OCI-LY7 (cell line): Measurements from ENCODE around the gene APPL2. TPM values are rescaled to one million over a fixed set of nuclear protein-coding genes. Genes with fewer than 3 reads are reported as not detected.

Source experiments
- BruUV-seq: library from RNA; stranded (reverse); fragments of 400-500 nt; replicated peaks from 2 replicates; lab custom pipeline; 2021; lab: Mats Ljungman, UMichigan
- CTCF ChIA-PET: fragments of 300-600 bp; sonication (Branson Sonifier 250); formaldehyde crosslinking; loops from one replicate; lab custom pipeline; 2022; ENCODE audit warnings: antibody characterized with exemption; ENCODE audit not compliant: unreplicated experiment; lab: Charles Lee
- POLR2A ChIA-PET: fragments of 300-600 bp; sonication (Branson Sonifier 250); formaldehyde crosslinking; loops from one replicate; lab custom pipeline; 2022; ENCODE audit warnings: antibody characterized with exemption; lab: Charles Lee
- DNase-seq: peaks from one replicate; pipeline ENCODE4 v3.0.0-alpha.2; 2015; ENCODE audit warnings: low spot score
- H2AFZ ChIP-seq: fragments of 200-600 bp; sonication (generic), shearing (Covaris generic); 2 replicates; pipeline ENCODE4 v1.6.1; 2014; ENCODE audit warnings: mild to moderate bottlenecking, antibody characterized with exemption, low read length, moderate library complexity
- H3K27ac ChIP-seq: fragments of 200-600 bp; sonication (generic); 2 replicates; pipeline ENCODE4 v1.5.1; 2014; ENCODE audit warnings: mixed run types, low read depth, mild to moderate bottlenecking, moderate library complexity, low read length, inconsistent platforms; ENCODE audit not compliant: poor library complexity, severe bottlenecking
- H3K36me3 ChIP-seq: fragments of 200-600 bp; sonication (generic); 2 replicates; pipeline ENCODE4 v1.6.1; 2014; ENCODE audit warnings: mild to moderate bottlenecking, antibody characterized with exemption, low read length, moderate library complexity, mixed read lengths; ENCODE audit not compliant: insufficient read depth
- H3K4me1 ChIP-seq: fragments of 200-600 bp; sonication (generic); 2 replicates; pipeline ENCODE4 v1.5.1; 2014; ENCODE audit warnings: mild to moderate bottlenecking, low read length; ENCODE audit not compliant: insufficient read depth, poor library complexity, severe bottlenecking
- H3K4me2 ChIP-seq: fragments of 200-600 bp; sonication (generic); 2 replicates; pipeline ENCODE4 v1.6.1; 2014; ENCODE audit warnings: mild to moderate bottlenecking, low read length
- H3K4me3 ChIP-seq: fragments of 200-600 bp; sonication (generic); 2 replicates; pipeline ENCODE4 v1.5.1; 2014; ENCODE audit warnings: mild to moderate bottlenecking, low read depth, low read length; ENCODE audit not compliant: poor library complexity, severe bottlenecking
- H3K79me2 ChIP-seq: fragments of 200-600 bp; sonication (generic); 2 replicates; pipeline ENCODE4 v1.6.1; 2016; ENCODE audit warnings: low read depth, mild to moderate bottlenecking, low read length, moderate library complexity, mixed read lengths; ENCODE audit not compliant: insufficient read depth
- H3K9me2 ChIP-seq: fragments of 200-600 bp; sonication (generic); 2 replicates; pipeline ENCODE4 v1.6.1; 2016; ENCODE audit warnings: mild to moderate bottlenecking, low read length, mixed read lengths; ENCODE audit not compliant: insufficient read depth
- H3K9me3 ChIP-seq: fragments of 200-600 bp; sonication (generic); 2 replicates; pipeline ENCODE4 v1.6.1; 2014; ENCODE audit warnings: mild to moderate bottlenecking, mixed run types, low read length, mixed read lengths
- H4K20me1 ChIP-seq: fragments of 200-600 bp; sonication (generic); 2 replicates; pipeline ENCODE4 v1.6.1; 2014; ENCODE audit warnings: mild to moderate bottlenecking, antibody characterized with exemption, low read length, moderate library complexity, mixed read lengths; ENCODE audit not compliant: insufficient read depth
- CTCF ChIP-seq: fragments of 200-600 bp; sonication (generic); conservative IDR thresholded peaks from 2 replicates; pipeline ENCODE4 v1.5.1; 2014; ENCODE audit warnings: mild to moderate bottlenecking, antibody characterized with exemption, low read length, moderate library complexity, mixed read lengths
- EZH2phosphoT487 ChIP-seq: fragments of 200-600 bp; sonication (generic); IDR thresholded peaks from 2 replicates; pipeline ENCODE4 v1.6.1; 2018; ENCODE audit warnings: low read depth, borderline replicate concordance, mild to moderate bottlenecking, mixed run types, antibody characterized with exemption, low read length, moderate library complexity, mixed read lengths
- intact Hi-C: fragments of 100-400 bp; cut with micrococcal nuclease; formaldehyde crosslinking; loops from one replicate; pipeline ENCODE4 v1.10.0; 2022; ENCODE audit not compliant: unreplicated experiment
- total RNA-seq, 2 experiments: library from RNA; depleted of rRNA in 1 of 2; stranded (reverse); fragments of >200 nt in 1 of 2; shearing (Covaris generic) in 1 of 2; gene quantifications; 2 replicates each; pipeline ENCODE4 v1.2.3, GENCODE V29; 2014 to 2022

Gene APPL2
- total RNA-seq, 2 experiments from 2014 or later: 18.8 to 29.1 TPM

GRCh38 chr12:105233041-105233905 is 2.7 kb downstream of the APPL2 start:
- Histone ChIP-seq H3K9me3 (no peaks in the 10 kb centered on the region), H3K27ac (no peak overlapping the region), H3K4me1 (peaks cover 26% of the 10 kb centered on the region), H3K4me2 (peak overlapping the region; percentile 89; the same call in 1 of the 2 replicates), H3K4me3 (no peak overlapping the region), H4K20me1 (no peaks in the 10 kb centered on the region), H3K79me2 (peaks cover 13% of the 10 kb centered on the region; the same call in 1 of the 2 replicates), H3K36me3 (peaks cover 16% of the 10 kb centered on the region), H3K9me2 (no peaks in the 10 kb centered on the region), H2AFZ (no peak overlapping the region)
- POLR2A ChIA-PET: interaction anchor here (0.5 to 1.1 kb wide), 2 partner anchors 696 to 1050 kb away, joined by 3 read pairs; no protein-coding TSS in a partner anchor
- BruUV-seq: no TSS peak
- no peak for DNase-seq
- intact Hi-C loops: no loop called here
- CTCF ChIA-PET: no interaction called here
- TF ChIP-seq CTCF (no peak), EZH2phosphoT487 (no peak)

GRCh38 chr12:105231396-105231795 is 4.6 kb downstream of the APPL2 start:
- no peak for DNase-seq
- POLR2A ChIA-PET: interaction anchor here (0.5 to 0.6 kb wide), 2 partner anchors 199 to 1004 kb away, joined by 4 to 7 read pairs; no protein-coding TSS in a partner anchor

More at GRCh38 chr12:105231396-105231795, 4.6 kb downstream of the APPL2 start:
- Histone ChIP-seq H3K4me3 (no peak overlapping the region), H3K4me2 (no peak overlapping the region), H3K36me3 (peaks cover 29% of the 10 kb centered on the region), H3K79me2 (peaks cover 13% of the 10 kb centered on the region; the same call in 1 of the 2 replicates), H4K20me1 (no peaks in the 10 kb centered on the region), H3K27ac (no peak overlapping the region), H2AFZ (no peak overlapping the region), H3K9me3 (no peaks in the 10 kb centered on the region), H3K4me1 (peaks cover 23% of the 10 kb centered on the region), H3K9me2 (no peaks in the 10 kb centered on the region)
- TF ChIP-seq CTCF (no peak), EZH2phosphoT487 (no peak)
- CTCF ChIA-PET: no interaction called here
- no TSS peak for BruUV-seq
- intact Hi-C loops: no loop called here
